OCI-LY1 (cell line): ENCODE results near the gene OR2W1.

ENCODE experiments used
- H2AFZ ChIP-seq: fragments of 200-600 bp; sonication (generic), shearing (Covaris generic); 2 replicates; pipeline ENCODE4 v1.6.0; 2014; ENCODE audit warnings: antibody characterized with exemption, mild to moderate bottlenecking, low read length
- H3F3A ChIP-seq: fragments of 200-600 bp; sonication (generic), shearing (Covaris generic); 2 replicates; pipeline ENCODE4 v1.6.0; 2014; ENCODE audit warnings: mild to moderate bottlenecking, antibody characterized with exemption, low read length, moderate library complexity; ENCODE audit not compliant: insufficient read depth
- H3K27ac ChIP-seq: fragments of 200-600 bp; sonication (generic); 2 replicates; pipeline ENCODE4 v1.5.1; 2014; ENCODE audit warnings: low read length, mixed run types, mild to moderate bottlenecking, low read depth; ENCODE audit not compliant: poor library complexity, severe bottlenecking
- H3K27me3 ChIP-seq: fragments of 200-600 bp; sonication (generic); 2 replicates; pipeline ENCODE4 v1.6.0; 2014; ENCODE audit warnings: antibody characterized with exemption, mild to moderate bottlenecking, low read length, moderate library complexity; ENCODE audit not compliant: insufficient read depth
- H3K36me3 ChIP-seq: fragments of 200-600 bp; sonication (generic); 2 replicates; pipeline ENCODE4 v1.6.1; 2014; ENCODE audit warnings: mild to moderate bottlenecking, antibody characterized with exemption, low read length, moderate library complexity, mixed read lengths; ENCODE audit not compliant: insufficient read depth
- H3K4me1 ChIP-seq: fragments of 200-600 bp; sonication (generic); 2 replicates; pipeline ENCODE4 v1.5.1; 2014; ENCODE audit warnings: mild to moderate bottlenecking, low read length, moderate library complexity; ENCODE audit not compliant: insufficient read depth, severe bottlenecking
- H3K4me2 ChIP-seq: fragments of 200-600 bp; sonication (generic), shearing (Covaris generic); 2 replicates; pipeline ENCODE4 v1.6.1; 2014; ENCODE audit warnings: low read length
- H3K4me3 ChIP-seq: fragments of 200-600 bp; sonication (generic); 2 replicates; pipeline ENCODE4 v1.5.1; 2014; ENCODE audit warnings: low read length, low read depth, mild to moderate bottlenecking, mixed read lengths; ENCODE audit not compliant: poor library complexity, severe bottlenecking
- H3K79me2 ChIP-seq: fragments of 200-600 bp; shearing (Covaris generic); 2 replicates; pipeline ENCODE4 v1.6.1; 2016; ENCODE audit warnings: mixed run types, low read length, mixed read lengths; ENCODE audit not compliant: insufficient read depth
- H3K9ac ChIP-seq: fragments of 200-600 bp; sonication (generic), shearing (Covaris generic); 2 replicates; pipeline ENCODE4 v1.6.1; 2014; ENCODE audit warnings: mild to moderate bottlenecking, low read length, mixed read lengths
- H3K9me2 ChIP-seq: fragments of 200-600 bp; sonication (generic), shearing (Covaris generic); 2 replicates; pipeline ENCODE4 v1.6.1; 2014; ENCODE audit warnings: low read depth, mild to moderate bottlenecking, low read length, mixed read lengths
- H3K9me3 ChIP-seq: fragments of 200-600 bp; shearing (Covaris generic); 2 replicates; pipeline ENCODE4 v1.6.1; 2014; ENCODE audit warnings: low read length, mixed read lengths
- H4K20me1 ChIP-seq: fragments of 200-600 bp; sonication (generic), shearing (Covaris generic); 2 replicates; pipeline ENCODE4 v1.6.0; 2016; ENCODE audit warnings: mild to moderate bottlenecking, low read length; ENCODE audit not compliant: insufficient read depth
- CTCF ChIP-seq: fragments of 200-600 bp; sonication (generic), shearing (Covaris generic); IDR thresholded peaks from 2 replicates; pipeline ENCODE4 v1.5.1; 2017; ENCODE audit warnings: mild to moderate bottlenecking, antibody characterized with exemption, low read length, moderate library complexity, mixed read lengths
- EZH2 ChIP-seq: fragments of 200-600 bp; sonication (generic), shearing (Covaris generic); IDR thresholded peaks from 2 replicates; pipeline ENCODE4 v1.8.0; 2017; ENCODE audit warnings: borderline replicate concordance, mixed run types, mild to moderate bottlenecking, antibody characterized with exemption, low read length, moderate library complexity, mixed read lengths

Gene OR2W1, protein sequence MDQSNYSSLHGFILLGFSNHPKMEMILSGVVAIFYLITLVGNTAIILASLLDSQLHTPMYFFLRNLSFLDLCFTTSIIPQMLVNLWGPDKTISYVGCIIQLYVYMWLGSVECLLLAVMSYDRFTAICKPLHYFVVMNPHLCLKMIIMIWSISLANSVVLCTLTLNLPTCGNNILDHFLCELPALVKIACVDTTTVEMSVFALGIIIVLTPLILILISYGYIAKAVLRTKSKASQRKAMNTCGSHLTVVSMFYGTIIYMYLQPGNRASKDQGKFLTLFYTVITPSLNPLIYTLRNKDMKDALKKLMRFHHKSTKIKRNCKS

GRCh38 chr6:29045075-29045474 is at the start of gene OR2W1:
Gene OR2W1, minus strand, starts transcription at chr6:29045175. Its CDS starts 0 bp downstream, at chr6:29045175.
- H4K20me1 ChIP-seq: no peaks in the 10 kb centered on the region
- no peak within 1 kb of the TSS for H3K9ac ChIP-seq
- no peaks in the 10 kb centered on the region for H3K9me3 ChIP-seq
- no peak within 1 kb of the TSS for H3K27ac ChIP-seq
- H2AFZ ChIP-seq: no peak within 1 kb of the TSS
- H3K4me1 ChIP-seq: no peaks in the 10 kb centered on the region
- H3K4me2 ChIP-seq: no peak within 1 kb of the TSS
- H3F3A ChIP-seq: no peaks in the 10 kb centered on the region
- TF ChIP-seq EZH2 (no peak), CTCF (no peak)
- H3K9me2 ChIP-seq: no peaks in the 10 kb centered on the region
- H3K4me3 ChIP-seq: no peak within 1 kb of the TSS
- H3K79me2 ChIP-seq: no peaks in the 10 kb centered on the region
- H3K27me3 ChIP-seq: no peaks in the 10 kb centered on the region
- H3K36me3 ChIP-seq: no peaks in the 10 kb centered on the region

- TF ChIP-seq EZH2 (no peak), CTCF (no peak)
- Histone ChIP-seq H3K79me2 (no peaks in the 10 kb centered on the region), H2AFZ (no peak overlapping the region), H3K9me3 (no peaks in the 10 kb centered on the region), H3K4me3 (no peak overlapping the region), H3K9ac (no peak overlapping the region), H3K4me1 (no peaks in the 10 kb centered on the region), H3K27ac (no peak overlapping the region), H3K4me2 (no peak overlapping the region), H3F3A (no peaks in the 10 kb centered on the region), H3K9me2 (no peaks in the 10 kb centered on the region), H3K36me3 (no peaks in the 10 kb centered on the region), H3K27me3 (no peaks in the 10 kb centered on the region), H4K20me1 (no peaks in the 10 kb centered on the region)
Measured at GRCh38 chr6:29092957-29093356, 48.0 kb upstream of the OR2W1 start.

- Histone ChIP-seq H3K36me3 (no peaks in the 10 kb centered on the region), H3K9ac (no peak within 1 kb of the TSS), H3K27me3 (no peaks in the 10 kb centered on the region)
Measured at GRCh38 chr6:29087213-29087612, 42.2 kb upstream of the OR2W1 start, which contains the start of gene OR2B3. Gene OR2B3, minus strand, starts transcription at chr6:29087313. Its CDS starts 65 bp downstream, at chr6:29087248.

More at GRCh38 chr6:29087213-29087612, 42.2 kb upstream of the OR2W1 start, which contains the start of gene OR2B3:
- H2AFZ ChIP-seq: no peak within 1 kb of the TSS; the same call in 1 of the 2 replicates
- no peak within 1 kb of the TSS for H3K4me3 ChIP-seq
- no peak within 1 kb of the TSS for H3K4me2 ChIP-seq
- no peaks in the 10 kb centered on the region for H3K79me2 ChIP-seq
- no peaks in the 10 kb centered on the region for H4K20me1 ChIP-seq
- H3F3A ChIP-seq: no peaks in the 10 kb centered on the region
- H3K4me1 ChIP-seq: no peaks in the 10 kb centered on the region
- no peak within 1 kb of the TSS for H3K27ac ChIP-seq
- no peak for TF ChIP-seq CTCF
- no peak for TF ChIP-seq EZH2
- H3K9me3 ChIP-seq: no peaks in the 10 kb centered on the region
- H3K9me2 ChIP-seq: no peaks in the 10 kb centered on the region
